Astrocyte of the cerebellum (primary cell): ENCODE measurements around the gene HOXD12.

ENCODE experiments used
- DNase-seq: peaks from one replicate; pipeline ENCODE4 v3.0.0-alpha.2; 2011; ENCODE audit warnings: low read depth
- H3K4me3 ChIP-seq: 2 replicates; pipeline ENCODE4 v1.5.1; 2011; ENCODE audit warnings: mild to moderate bottlenecking, low read depth, low read length, moderate library complexity
- CTCF ChIP-seq: IDR thresholded peaks from 2 replicates; pipeline ENCODE4 v1.5.1; 2012; ENCODE audit warnings: low read length, low read depth, moderate library complexity, mild to moderate bottlenecking; ENCODE audit errors: missing control alignments
- in situ Hi-C: cut with HindIII; loops from 2 replicates; pipeline ENCODE4 v1.10.0; 2017; ENCODE audit warnings: low sequenced_read_pairs

Gene HOXD12

GRCh38 chr2:176084611-176085119, 14.9 kb upstream of the HOXD12 start:
- in situ Hi-C loops = loop anchor here (25.0 kb wide), 1 partner anchor 1172 kb away; no protein-coding TSS in a partner anchor
- no peak for DNase-seq
- TF ChIP-seq CTCF = no peak
- H3K4me3 ChIP-seq = no peak overlapping the region

GRCh38 chr2:176085120-176085788, 14.3 kb upstream of the HOXD12 start:
- in situ Hi-C loops = loop anchor here (25.0 kb wide), 1 partner anchor 1173 kb away; no protein-coding TSS in a partner anchor
- no peak for TF ChIP-seq CTCF
- H3K4me3 ChIP-seq = no peak overlapping the region
- DNase-seq = no peak

- TF ChIP-seq CTCF = peak; percentile 58
- in situ Hi-C loops = loop anchor here (25.0 kb wide), 1 partner anchor 1174 kb away; no protein-coding TSS in a partner anchor
- DNase-seq = peak; percentile 12
- no peak overlapping the region for H3K4me3 ChIP-seq
Measured at GRCh38 chr2:176085861-176086771, 13.5 kb upstream of the HOXD12 start.

- no peak for TF ChIP-seq CTCF
- in situ Hi-C loops = loop anchor here (25.0 kb wide), 1 partner anchor 1175 kb away; no protein-coding TSS in a partner anchor
- H3K4me3 ChIP-seq = peak overlapping the region; percentile 24
- DNase-seq = no peak
Measured at GRCh38 chr2:176087330-176088047, 12.1 kb upstream of the HOXD12 start.

- peak; percentile 13 for DNase-seq
- peak; percentile 79 for TF ChIP-seq CTCF
- in situ Hi-C loops = loop anchor here (25.0 kb wide), 1 partner anchor 1176 kb away; no protein-coding TSS in a partner anchor
- peak overlapping the region; percentile 24 for H3K4me3 ChIP-seq
Measured at GRCh38 chr2:176088048-176088936, 11.3 kb upstream of the HOXD12 start.
